B cell (primary cell): Measurements from ENCODE around the gene C11orf21. TPM values are rescaled to one million over a fixed set of nuclear protein-coding genes. Genes with fewer than 3 reads are reported as not detected.
"Not testable (repeated sequence)": the region's sequence is repeated elsewhere in the genome, so short reads cannot be mapped to it uniquely, and the experiment has no call there.

Experiments used
- ATAC-seq: fragments of 200-7000 bp; cut with Tn5 transposase; one replicate; pipeline ENCODE4 v1.10.0; 2021; ENCODE audit warnings: low read depth, mild to moderate bottlenecking, moderate number of reproducible peaks, moderate library complexity
- CTCF ChIA-PET: fragments of 350-600 bp; sonication (Branson Sonifier 250); formaldehyde crosslinking; loops from one replicate; lab custom pipeline; 2021; ENCODE audit warnings: antibody characterized with exemption, inconsistent platforms; lab: Charles Lee
- POLR2A ChIA-PET: fragments of 350-600 bp; sonication (Branson Sonifier 250); formaldehyde crosslinking; loops from one replicate; lab custom pipeline; 2021; ENCODE audit warnings: antibody characterized with exemption; lab: Charles Lee
- DNase-seq: peaks from one replicate; pipeline ENCODE4 v3.0.0; 2013
- H2AFZ ChIP-seq: 2 replicates; pipeline ENCODE4 v1.6.1; 2012; ENCODE audit warnings: mild to moderate bottlenecking, low read depth, low read length; ENCODE audit not compliant: insufficient read depth, poor library complexity, severe bottlenecking
- H3K27ac ChIP-seq, 2 donors: 1 replicate in 1 of 2; 2 replicates in 1 of 2; pipeline ENCODE4 v1.5.1; 2012 to 2013; ENCODE audit warnings: low read length in 2 of 2, mild to moderate bottlenecking in 2 of 2, moderate library complexity in 1 of 2
- H3K27me3 ChIP-seq, 4 experiments: fragments of 200-600 bp in 1 of 4; sonication (generic) in 1 of 4; replicated peaks in 1 of 4; 1 replicate in 2 of 4; 2 replicates in 2 of 4; pipeline versions ENCODE4 v1.6.1 to v1.7.0; 2013 to 2016; ENCODE audit warnings: low read length in 3 of 4, mild to moderate bottlenecking in 2 of 4, mixed read lengths in 1 of 4, moderate library complexity in 1 of 4; ENCODE audit not compliant: insufficient read depth in 4 of 4, control insufficient read depth in 3 of 4; ENCODE audit errors: control extremely low read depth in 1 of 4
- H3K36me3 ChIP-seq, 2 experiments: replicated peaks in 1 of 2; 1 replicate in 1 of 2; 2 replicates in 1 of 2; pipeline versions ENCODE4 v1.6.1 to v1.7.1; 2013; ENCODE audit warnings: low read length in 1 of 2; ENCODE audit not compliant: insufficient read depth in 2 of 2, control insufficient read depth in 1 of 2; ENCODE audit errors: control extremely low read depth in 1 of 2, extremely low read depth in 1 of 2
- H3K4me1 ChIP-seq, 2 donors: fragments of 200-600 bp in 1 of 2; sonication (generic) in 1 of 2; 1 replicate in 1 of 2; 2 replicates in 1 of 2; pipeline versions ENCODE4 v1.5.1 to v1.6.1; 2013 to 2017; ENCODE audit warnings: low read length in 2 of 2; ENCODE audit not compliant: control insufficient read depth in 2 of 2, insufficient read depth in 2 of 2
- H3K4me2 ChIP-seq: replicated peaks from 2 replicates; pipeline ENCODE3; 2012; ENCODE audit warnings: mild to moderate bottlenecking, low read depth, low read length; ENCODE audit not compliant: poor library complexity, severe bottlenecking
- H3K4me3 ChIP-seq, 5 experiments: fragments of 200-600 bp in 1 of 5; sonication (generic) in 1 of 5; 1 replicate in 3 of 5; 2 replicates in 2 of 5; pipeline versions ENCODE4 v1.5.1 to v1.7.0; 2011 to 2016; ENCODE audit warnings: low read length in 4 of 5, mild to moderate bottlenecking in 4 of 5, low read depth in 2 of 5, control low read depth in 1 of 5, moderate library complexity in 1 of 5; ENCODE audit not compliant: insufficient read depth in 1 of 5; ENCODE audit errors: control extremely low read depth in 1 of 5, extremely low read depth in 1 of 5
- H3K79me2 ChIP-seq: fragments of 200-600 bp; sonication (generic); one replicate; pipeline ENCODE4 v1.6.0; 2016; ENCODE audit warnings: low read length; ENCODE audit not compliant: control insufficient read depth, insufficient read depth
- H3K9ac ChIP-seq: fragments of 200-600 bp; sonication (generic); 2 replicates; pipeline ENCODE4 v1.6.1; 2017; ENCODE audit warnings: mild to moderate bottlenecking, low read length, moderate library complexity
- H3K9me3 ChIP-seq, 3 donors: one replicate each; pipeline versions ENCODE4 v1.6.1 to v1.7.1; 2013; ENCODE audit warnings: low read length in 2 of 3; ENCODE audit not compliant: control insufficient read depth in 2 of 3, insufficient read depth in 1 of 3; ENCODE audit errors: control extremely low read depth in 1 of 3
- H4K20me1 ChIP-seq: 2 replicates; pipeline ENCODE4 v1.6.0; 2012; ENCODE audit warnings: mild to moderate bottlenecking, low read length; ENCODE audit not compliant: insufficient read depth, control insufficient read depth, poor library complexity, severe bottlenecking
- H3K27ac Mint-ChIP-seq: one replicate; pipeline ENCODE4 v1.8.0; 2021; ENCODE audit warnings: mixed read lengths
- H3K27me3 Mint-ChIP-seq: one replicate; pipeline ENCODE4 v1.8.0; 2021; ENCODE audit warnings: mixed read lengths
- H3K4me1 Mint-ChIP-seq: one replicate; pipeline ENCODE4 v1.8.0; 2021; ENCODE audit warnings: mixed read lengths
- H3K4me3 Mint-ChIP-seq: one replicate; pipeline ENCODE4 v1.8.0; 2021; ENCODE audit warnings: mixed read lengths
- H3K9me3 Mint-ChIP-seq: one replicate; pipeline ENCODE4 v1.8.0; 2022; ENCODE audit warnings: mixed read lengths; ENCODE audit not compliant: insufficient read depth
- WGBS: methylation state at CpG from one replicate; pipeline ENCODE4 v1.1.5; 2013; ENCODE audit warnings: missing lambda C conversion rate; ENCODE audit not compliant: insufficient coverage; 5-methylcytosine and 5-hydroxymethylcytosine counted together
- intact Hi-C: fragments of 100-400 bp; cut with micrococcal nuclease; formaldehyde crosslinking; loops from one replicate; pipeline ENCODE4 v1.10.0; 2022
- polyA plus RNA-seq: library from polyadenylated mRNA; depleted of rRNA; stranded (reverse); fragments of >200 nt; gene quantifications from 2 replicates; pipeline ENCODE4 v1.2.3, GENCODE V29; 2012
- total RNA-seq, 2 donors: library from RNA; stranded (reverse); fragments of 120-200 nt in 1 of 2; gene quantifications; 1 replicate in 1 of 2; 2 replicates in 1 of 2; pipeline versions ENCODE4 v1.2.3 to v1.2.4, GENCODE V29; 2013 to 2022

The C11orf21 gene
- total and polyA plus RNA-seq, 2 donors (not counting 1 experiment from before 2014, with no cell fraction given), result 22.8 to 38.9 TPM

DNA sequence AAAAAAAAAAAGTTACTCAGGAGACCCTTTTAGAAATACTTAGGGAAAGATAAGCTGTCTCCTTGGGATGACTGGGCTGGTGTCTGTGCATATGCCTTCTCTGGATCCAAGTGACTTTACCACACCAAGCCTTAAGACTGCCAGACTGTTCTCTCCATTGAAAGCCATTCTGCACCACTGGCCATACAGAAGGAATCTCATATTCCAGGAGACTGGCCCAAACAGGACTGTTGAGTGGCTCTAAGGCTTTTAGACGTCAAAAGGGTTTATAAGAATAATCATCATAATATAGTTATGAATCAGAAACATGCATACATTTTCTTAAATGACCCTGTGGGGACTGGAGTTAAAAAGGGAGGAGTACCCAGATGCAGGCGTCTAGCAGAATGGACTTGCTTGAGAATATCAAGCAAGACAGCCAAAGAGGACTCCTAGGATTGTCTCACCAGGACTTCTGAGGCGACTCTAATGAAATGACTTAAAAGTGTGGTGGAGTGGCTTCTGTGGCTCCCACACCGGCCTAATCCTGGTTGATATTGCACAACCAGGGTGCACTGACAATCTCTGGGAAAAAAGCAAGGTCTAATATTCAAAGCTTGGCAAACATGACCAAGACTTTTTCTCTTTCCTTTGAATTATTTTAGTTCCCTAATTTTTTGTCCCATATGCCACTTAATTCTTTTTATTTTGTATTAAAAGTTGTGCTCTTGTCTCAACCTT is 31.9 kb upstream of the C11orf21 start:
- DNase-seq, H3K4me3 ChIP-seq, CTCF ChIA-PET, H3K27ac ChIP-seq, POLR2A ChIA-PET, H3K36me3 ChIP-seq, H4K20me1 ChIP-seq, H3K4me3 Mint-ChIP-seq, H3K4me2 ChIP-seq, intact Hi-C loops, ATAC-seq, H3K79me2 ChIP-seq, H3K9me3 Mint-ChIP-seq, H3K27ac Mint-ChIP-seq, H3K4me1 Mint-ChIP-seq, H3K27me3 ChIP-seq, H3K9ac ChIP-seq, H3K27me3 Mint-ChIP-seq, H3K4me1 ChIP-seq, H2AFZ ChIP-seq: not testable (repeated sequence)
- H3K9me3 ChIP-seq, result peaks cover 0 to 19% (median 7%) of the 10 kb centered on the region in 3 donors
- no CpG with 5 or more reads among the region's 4 CpGs for WGBS

- H2AFZ ChIP-seq, H3K4me1 ChIP-seq, H3K27ac Mint-ChIP-seq, POLR2A ChIA-PET, intact Hi-C loops, H3K9me3 Mint-ChIP-seq, H3K4me1 Mint-ChIP-seq, H3K79me2 ChIP-seq, H3K36me3 ChIP-seq, H3K4me3 ChIP-seq, H3K9ac ChIP-seq, H4K20me1 ChIP-seq, H3K27me3 ChIP-seq, H3K27ac ChIP-seq, H3K4me2 ChIP-seq, DNase-seq, ATAC-seq, CTCF ChIA-PET, H3K4me3 Mint-ChIP-seq: not testable (repeated sequence)
- H3K9me3 ChIP-seq, result peaks cover 0 to 19% (median 7%) of the 10 kb centered on the region in 3 donors
- 99% methylated on average over 12 of the region's 29 CpGs for WGBS
- peaks cover 17% of the 10 kb centered on the region for H3K27me3 Mint-ChIP-seq
These were observed 30.9 kb upstream of the C11orf21 start for GRCh38 chr11:2332569-2332968.
